Hepatocyte (in vitro differentiated cells): Measurements from ENCODE around the gene ZNF536.

ENCODE experiments used
- CTCF ChIP-seq: fragments of 200-600 bp; sonication (generic); IDR thresholded peaks from 2 replicates; pipeline ENCODE4 v1.5.1; 2016; ENCODE audit warnings: antibody characterized with exemption, mild to moderate bottlenecking; ENCODE audit not compliant: poor library complexity
- EZH2 ChIP-seq: fragments of 200-600 bp; sonication (generic); IDR thresholded peaks from 2 replicates; pipeline ENCODE4 v1.6.1; 2016; ENCODE audit warnings: antibody characterized with exemption, mild to moderate bottlenecking, borderline replicate concordance
- EZH2phosphoT487 ChIP-seq: fragments of 200-600 bp; sonication (generic); IDR thresholded peaks from one replicate; pipeline ENCODE4 v1.6.1; 2018; ENCODE audit warnings: antibody characterized with exemption, mild to moderate bottlenecking, low read depth, moderate library complexity; ENCODE audit not compliant: unreplicated experiment, severe bottlenecking

GRCh38 chr19:30385174-30385573 lies 13.0 kb downstream of the ZNF536 start:
- no peak for TF ChIP-seq CTCF
- TF ChIP-seq EZH2phosphoT487, result no peak
- TF ChIP-seq EZH2, result no peak
